Dendritic cell treated with granulocyte-macrophage colony-stimulating factor and Interleukin-4, amounts not matched to agents 40 ng/mL and 50 ng/mL, for 4 days (primary cell): ENCODE results near the gene THBS3.
A peak's percentile ranks its signal among the peaks of the same experiment; 100 is the strongest.
"Not testable (repeated sequence)": the region's sequence is repeated elsewhere in the genome, so short reads cannot be mapped to it uniquely, and the experiment has no call there.

ENCODE experiments used
- H3K27ac Mint-ChIP-seq: one replicate; pipeline ENCODE4 v1.8.0; 2022; ENCODE audit warnings: mild to moderate bottlenecking, mixed read lengths
- H3K27me3 Mint-ChIP-seq: one replicate; pipeline ENCODE4 v1.8.0; 2022; ENCODE audit warnings: mild to moderate bottlenecking, mixed read lengths
- H3K36me3 Mint-ChIP-seq: one replicate; pipeline ENCODE4 v1.8.0; 2022; ENCODE audit warnings: low read depth, mixed read lengths
- H3K4me1 Mint-ChIP-seq: one replicate; pipeline ENCODE4 v1.8.0; 2022; ENCODE audit warnings: low read depth, mixed read lengths
- H3K4me3 Mint-ChIP-seq: one replicate; pipeline ENCODE4 v1.8.0; 2022; ENCODE audit warnings: mild to moderate bottlenecking, moderate library complexity, mixed read lengths
- H3K9me3 Mint-ChIP-seq: one replicate; pipeline ENCODE4 v1.8.0; 2022; ENCODE audit warnings: mixed read lengths
- intact Hi-C: fragments of 100-400 bp; cut with micrococcal nuclease; formaldehyde crosslinking; loops from one replicate; pipeline ENCODE4 v1.15.0; 2022

THBS3 gene

GRCh38 chr1:155196103-155196892 is 11.4 kb downstream of the THBS3 start:
- H3K36me3 Mint-ChIP-seq: peaks cover 19% of the 10 kb centered on the region
- H3K9me3 Mint-ChIP-seq: no peaks in the 10 kb centered on the region
- peaks cover 22% of the 10 kb centered on the region for H3K27me3 Mint-ChIP-seq
- no peak overlapping the region for H3K27ac Mint-ChIP-seq
- H3K4me3 Mint-ChIP-seq: no peak overlapping the region
- intact Hi-C loops: no loop called here
- peaks cover 41% of the 10 kb centered on the region for H3K4me1 Mint-ChIP-seq

DNA sequence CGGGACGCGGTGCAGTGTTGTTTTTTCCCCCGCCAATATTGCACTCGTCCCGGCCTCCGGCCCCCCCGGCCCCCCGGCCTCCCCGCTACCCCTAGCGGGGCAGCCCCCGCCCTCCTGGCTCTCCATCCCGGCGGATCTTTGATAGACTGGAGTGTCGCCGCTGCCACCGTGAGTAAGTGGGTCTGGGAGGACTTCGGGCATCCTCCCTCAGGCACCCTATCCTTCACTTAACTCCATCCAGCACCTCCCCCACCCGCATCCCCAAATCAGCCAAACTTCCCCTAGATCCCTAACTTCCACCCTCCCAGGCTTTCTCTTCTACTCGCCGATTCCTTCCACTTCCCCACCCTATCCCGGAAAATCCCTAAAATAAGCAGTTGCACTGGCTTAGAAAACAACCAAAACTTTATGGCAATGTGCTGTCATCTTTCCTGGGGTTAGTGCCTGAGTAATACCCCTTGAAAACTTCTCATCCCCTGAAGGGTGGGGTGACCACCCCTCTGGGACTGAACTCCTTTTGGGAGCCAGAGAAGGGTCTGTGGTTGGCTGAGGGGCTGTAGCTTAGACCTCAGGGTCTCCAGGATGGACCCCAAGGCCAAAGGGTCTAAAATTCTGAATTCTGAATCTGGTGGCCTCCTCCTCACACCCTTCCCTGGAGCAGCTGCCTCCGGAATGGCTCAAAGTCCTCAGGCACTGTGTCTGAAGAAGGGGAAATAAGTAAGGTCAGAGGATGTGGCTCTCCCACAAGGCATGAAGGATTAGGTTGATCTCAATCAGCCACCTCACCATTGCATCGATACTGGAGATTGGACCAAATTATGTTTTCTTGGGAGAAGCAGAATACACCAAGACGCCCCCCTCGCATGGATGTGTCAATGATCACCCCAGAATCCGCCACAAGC is 12.2 kb downstream of the THBS3 start:
- intact Hi-C loops: no loop called here
- Mint-ChIP-seq H3K27me3 (peaks cover 22% of the 10 kb centered on the region), H3K9me3 (no peaks in the 10 kb centered on the region), H3K27ac (peak overlapping the region; percentile 93), H3K36me3 (peaks cover 19% of the 10 kb centered on the region), H3K4me3 (peak overlapping the region; percentile 67), H3K4me1 (peaks cover 41% of the 10 kb centered on the region)

DNA sequence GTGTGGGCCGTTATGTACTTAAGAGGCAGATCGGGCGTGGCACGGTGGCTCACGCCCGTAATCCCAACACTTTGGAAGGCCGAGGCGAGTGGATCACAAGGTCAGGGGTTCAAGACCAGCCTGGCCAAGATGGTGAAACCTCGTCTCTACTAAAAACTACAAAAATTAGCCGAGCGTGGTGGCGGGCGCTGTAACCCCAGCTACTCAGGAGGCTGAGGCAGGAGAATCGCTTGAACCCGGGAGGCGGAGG is 13.8 kb downstream of the THBS3 start:
- Mint-ChIP-seq H3K4me1 (peaks cover 41% of the 10 kb centered on the region), H3K27me3 (peaks cover 19% of the 10 kb centered on the region), H3K27ac (peak overlapping the region; percentile 93), H3K36me3 (peaks cover 19% of the 10 kb centered on the region), H3K4me3 (peak overlapping the region; percentile 75)
- intact Hi-C loops: loop anchor here (2.0 kb wide), 1 partner anchor 17 kb away; no protein-coding TSS in a partner anchor
- H3K9me3 Mint-ChIP-seq: not testable (repeated sequence)

- H3K4me3 Mint-ChIP-seq: peak overlapping the region; percentile 75
- peaks cover 19% of the 10 kb centered on the region for H3K36me3 Mint-ChIP-seq
- H3K27me3 Mint-ChIP-seq: peaks cover 19% of the 10 kb centered on the region
- H3K4me1 Mint-ChIP-seq: peaks cover 41% of the 10 kb centered on the region
- no peaks in the 10 kb centered on the region for H3K9me3 Mint-ChIP-seq
- H3K27ac Mint-ChIP-seq: peak overlapping the region; percentile 93
- intact Hi-C loops: loop anchor here (2.0 kb wide), 1 partner anchor 17 kb away; no protein-coding TSS in a partner anchor
Measured at GRCh38 chr1:155193275-155193990, 14.3 kb downstream of the THBS3 start.

DNA sequence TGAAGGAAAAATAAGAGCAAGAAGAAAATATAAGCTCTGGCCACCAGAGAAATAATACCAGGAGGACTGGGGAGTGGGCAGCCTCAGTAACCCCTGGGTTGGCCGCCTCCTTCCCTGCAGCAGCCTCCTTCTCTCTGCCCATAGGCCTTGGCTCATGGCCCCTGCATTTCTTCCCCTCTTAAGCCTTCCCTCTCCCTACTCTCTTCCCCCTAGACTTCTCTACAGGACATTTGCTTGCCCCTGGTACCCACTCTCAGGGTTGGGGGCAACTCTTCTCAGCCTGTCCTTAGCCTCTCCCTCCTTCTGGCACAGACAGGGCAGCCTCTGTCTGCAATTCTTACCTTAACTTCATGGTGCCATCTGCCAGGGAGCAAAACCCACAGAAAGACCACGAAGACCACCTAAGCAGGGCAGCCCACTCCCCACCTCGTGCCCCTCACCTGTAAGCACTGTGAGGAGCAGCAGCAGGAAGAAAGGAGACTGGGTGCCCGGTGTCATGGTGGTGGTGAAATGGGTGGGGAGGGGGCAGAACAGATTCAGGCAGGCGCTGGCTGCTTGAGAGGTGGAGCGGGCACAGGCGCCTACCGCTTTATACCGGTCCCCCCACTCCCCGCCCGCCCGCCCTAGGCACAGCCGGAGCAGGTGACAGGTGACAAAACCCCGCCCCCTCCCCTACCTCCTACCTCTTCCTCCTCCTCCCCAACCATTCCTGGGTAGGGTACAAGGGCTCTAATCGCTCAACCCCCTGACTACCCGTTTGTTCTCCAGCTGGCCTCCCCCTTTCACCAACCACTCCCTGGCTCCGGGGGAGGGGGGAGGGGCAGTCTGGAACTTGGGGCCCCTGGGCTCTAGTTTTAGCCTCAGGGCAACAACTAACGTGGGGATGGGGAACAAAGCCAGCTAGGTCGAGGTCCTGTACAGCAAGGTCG is 15.1 kb downstream of the THBS3 start:
- H3K27ac Mint-ChIP-seq: peak overlapping the region; percentile 93
- H3K9me3 Mint-ChIP-seq: no peaks in the 10 kb centered on the region
- peaks cover 11% of the 10 kb centered on the region for H3K36me3 Mint-ChIP-seq
- intact Hi-C loops: loop anchor here (2.0 kb wide), 1 partner anchor 16 kb away; no protein-coding TSS in a partner anchor
- peaks cover 26% of the 10 kb centered on the region for H3K27me3 Mint-ChIP-seq
- H3K4me3 Mint-ChIP-seq: peak overlapping the region; percentile 32
- peaks cover 48% of the 10 kb centered on the region for H3K4me1 Mint-ChIP-seq

- H3K4me3 Mint-ChIP-seq: no peak overlapping the region
- H3K36me3 Mint-ChIP-seq: peaks cover 4% of the 10 kb centered on the region
- peaks cover 53% of the 10 kb centered on the region for H3K4me1 Mint-ChIP-seq
- intact Hi-C loops: loop anchor here (2.0 kb wide), 1 partner anchor 15 kb away; no protein-coding TSS in a partner anchor
- peaks cover 31% of the 10 kb centered on the region for H3K27me3 Mint-ChIP-seq
- no peaks in the 10 kb centered on the region for H3K9me3 Mint-ChIP-seq
- H3K27ac Mint-ChIP-seq: peak overlapping the region; percentile 93
Measured at GRCh38 chr1:155191904-155192303, 15.8 kb downstream of the THBS3 start.

GRCh38 chr1:155189926-155190325 is 17.8 kb downstream of the THBS3 start:
- H3K27ac Mint-ChIP-seq, H3K36me3 Mint-ChIP-seq, H3K4me3 Mint-ChIP-seq, H3K9me3 Mint-ChIP-seq, intact Hi-C loops: not testable (repeated sequence)
- Mint-ChIP-seq H3K27me3 (peaks cover 23% of the 10 kb centered on the region), H3K4me1 (peaks cover 63% of the 10 kb centered on the region)

GRCh38 chr1:155188268-155188667 is 19.4 kb downstream of the THBS3 start:
- Mint-ChIP-seq H3K4me1 (peaks cover 62% of the 10 kb centered on the region), H3K4me3 (no peak overlapping the region), H3K27me3 (peaks cover 20% of the 10 kb centered on the region), H3K9me3 (no peaks in the 10 kb centered on the region), H3K36me3 (no peaks in the 10 kb centered on the region), H3K27ac (peak overlapping the region; percentile 54)
- intact Hi-C loops: no loop called here

GRCh38 chr1:155187456-155187891 is 20.2 kb downstream of the THBS3 start:
- Mint-ChIP-seq H3K9me3 (no peaks in the 10 kb centered on the region), H3K36me3 (no peaks in the 10 kb centered on the region), H3K27me3 (peaks cover 22% of the 10 kb centered on the region), H3K4me3 (no peak overlapping the region), H3K27ac (peak overlapping the region; percentile 83), H3K4me1 (peaks cover 57% of the 10 kb centered on the region)
- intact Hi-C loops: no loop called here

- intact Hi-C loops: no loop called here
- Mint-ChIP-seq H3K36me3 (no peaks in the 10 kb centered on the region), H3K27ac (peak overlapping the region; percentile 83), H3K4me3 (no peak overlapping the region), H3K9me3 (no peaks in the 10 kb centered on the region), H3K4me1 (peaks cover 57% of the 10 kb centered on the region), H3K27me3 (peaks cover 23% of the 10 kb centered on the region)
Measured at GRCh38 chr1:155186794-155187455, 20.8 kb downstream of the THBS3 start.

DNA sequence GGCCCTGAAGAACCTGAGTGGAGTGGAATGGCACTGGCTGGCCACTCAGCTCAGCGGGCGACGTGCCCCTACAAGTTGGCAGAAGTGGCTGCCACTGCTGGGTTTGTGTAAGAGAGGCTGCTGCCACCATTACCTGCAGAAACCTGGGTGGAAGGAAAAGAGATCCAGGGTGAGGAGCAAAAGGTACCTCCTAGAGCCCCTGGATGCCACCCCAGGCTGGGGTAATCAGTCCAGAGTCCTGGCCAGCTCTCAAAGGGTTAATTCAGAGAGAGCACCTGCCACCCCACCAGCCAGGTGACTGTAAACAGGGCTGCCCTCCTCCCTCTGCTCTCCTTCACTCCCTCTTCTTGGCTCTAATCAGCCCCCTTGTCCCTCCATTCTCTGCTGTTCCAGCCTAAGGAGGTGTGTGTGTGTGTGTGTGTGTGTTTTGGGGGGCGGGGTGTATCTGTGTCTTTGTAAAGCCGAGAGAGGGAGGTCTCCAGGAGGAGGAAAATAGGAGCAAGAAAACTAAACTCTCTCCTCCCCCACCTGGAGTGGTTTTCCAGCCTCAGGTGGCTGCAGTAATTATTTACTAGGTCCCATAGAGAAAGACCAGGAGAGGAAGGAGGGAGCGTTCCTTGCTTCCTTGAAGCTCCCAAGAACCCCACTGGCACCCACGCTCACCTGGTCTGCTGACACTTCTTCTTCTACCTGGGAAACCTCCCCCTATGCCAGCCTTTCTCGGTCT is 21.5 kb downstream of the THBS3 start:
- Mint-ChIP-seq H3K27ac (peak overlapping the region; percentile 83), H3K4me3 (no peak overlapping the region)

GRCh38 chr1:155185783-155186066 is 22.0 kb downstream of the THBS3 start:
- peaks cover 27% of the 10 kb centered on the region for H3K27me3 Mint-ChIP-seq
- peak overlapping the region; percentile 28 for H3K4me3 Mint-ChIP-seq
- H3K36me3 Mint-ChIP-seq: no peaks in the 10 kb centered on the region
- peaks cover 65% of the 10 kb centered on the region for H3K4me1 Mint-ChIP-seq
- H3K9me3 Mint-ChIP-seq: no peaks in the 10 kb centered on the region
- peak overlapping the region; percentile 83 for H3K27ac Mint-ChIP-seq
- intact Hi-C loops: no loop called here

More for the DNA sequence above, 21.5 kb downstream of the THBS3 start:
- peaks cover 27% of the 10 kb centered on the region for H3K27me3 Mint-ChIP-seq
- H3K9me3 Mint-ChIP-seq: no peaks in the 10 kb centered on the region
- intact Hi-C loops: no loop called here
- H3K36me3 Mint-ChIP-seq: no peaks in the 10 kb centered on the region
- peaks cover 63% of the 10 kb centered on the region for H3K4me1 Mint-ChIP-seq
